Endothelial cell of umbilical vein (primary cell): ENCODE data around the gene ZNF148. TPM values are rescaled to one million over a fixed set of nuclear protein-coding genes. Genes with fewer than 3 reads are reported as not detected.

Experiments
- BruUV-seq: library from RNA; stranded (reverse); fragments of 400-500 nt; replicated peaks from 2 replicates; lab custom pipeline; 2021; lab: Mats Ljungman, UMichigan
- CTCF ChIA-PET: fragments of 300-600, 350-600 bp; sonication (Branson Sonifier 250); formaldehyde crosslinking; loops from one replicate; lab custom pipeline; 2021; ENCODE audit warnings: antibody characterized with exemption, inconsistent platforms; lab: Charles Lee
- POLR2A ChIA-PET: fragments of 300-600, 350-600 bp; sonication (Branson Sonifier 250); formaldehyde crosslinking; loops from one replicate; lab custom pipeline; 2021; ENCODE audit warnings: antibody characterized with exemption, inconsistent platforms; lab: Charles Lee
- DNase-seq: peaks from one replicate; pipeline ENCODE4 v3.0.0-alpha.2; 2011; ENCODE audit warnings: low read depth, low spot score
- FAIRE-seq: peaks from 2 replicates; lab custom pipeline; 2011; peaks lifted over from hg19 to GRCh38; lab: Jason Lieb, UNC
- H2AFZ ChIP-seq: 2 replicates; pipeline ENCODE4 v1.6.0; 2012; ENCODE audit warnings: low read depth, low read length, control low read depth, inconsistent platforms
- H3K27ac ChIP-seq: 2 replicates; pipeline ENCODE4 v1.5.1; 2011; ENCODE audit warnings: low read depth, mild to moderate bottlenecking, control low read depth, low read length, moderate library complexity; ENCODE audit not compliant: insufficient read depth
- H3K27me3 ChIP-seq, 2 experiments: 2 replicates each; pipeline versions ENCODE4 v1.6.0 to v1.6.1; 2011; ENCODE audit warnings: low read length in 2 of 2, mixed read lengths in 1 of 2; ENCODE audit not compliant: control insufficient read depth in 2 of 2, insufficient read depth in 2 of 2
- H3K36me3 ChIP-seq, 2 experiments: 2 replicates in 1 of 2; 3 replicates in 1 of 2; pipeline ENCODE4 v1.5.1; 2011; ENCODE audit warnings: low read length in 2 of 2, mild to moderate bottlenecking in 1 of 2, moderate library complexity in 1 of 2; ENCODE audit not compliant: control insufficient read depth in 2 of 2, insufficient read depth in 2 of 2; ENCODE audit errors: extremely low read depth in 1 of 2
- H3K4me1 ChIP-seq: 3 replicates; pipeline ENCODE4 v1.5.1; 2011; ENCODE audit warnings: mild to moderate bottlenecking, low read length; ENCODE audit not compliant: control insufficient read depth, insufficient read depth; ENCODE audit errors: extremely low read depth
- H3K4me2 ChIP-seq: 2 replicates; pipeline ENCODE4 v1.6.1; 2011; ENCODE audit warnings: low read length, control low read depth, mixed read lengths; ENCODE audit not compliant: insufficient read depth
- H3K4me3 ChIP-seq, 3 experiments: fragments of 200-600 bp in 1 of 3; sonication (generic), shearing (Covaris generic) in 1 of 3; replicated peaks in 1 of 3; 2 replicates each; pipeline ENCODE4 v1.5.1; 2011 to 2016; ENCODE audit warnings: control low read depth in 3 of 3, low read length in 3 of 3, mild to moderate bottlenecking in 2 of 3, inconsistent platforms in 1 of 3, low read depth in 1 of 3, moderate library complexity in 1 of 3; ENCODE audit not compliant: insufficient read depth in 1 of 3
- H3K79me2 ChIP-seq: 2 replicates; pipeline ENCODE4 v1.6.0; 2012; ENCODE audit warnings: low read length, inconsistent platforms; ENCODE audit not compliant: control insufficient read depth, insufficient read depth
- H3K9ac ChIP-seq: replicated peaks from 2 replicates; pipeline ENCODE3; 2011; ENCODE audit warnings: low read length, control low read depth; ENCODE audit not compliant: insufficient read depth; ENCODE audit errors: extremely low read depth
- H3K9me1 ChIP-seq: replicated peaks from 3 replicates; pipeline ENCODE4 v1.6.0; 2011; ENCODE audit warnings: mild to moderate bottlenecking, low read length; ENCODE audit not compliant: control insufficient read depth, insufficient read depth; ENCODE audit errors: extremely low read depth
- H3K9me3 ChIP-seq: replicated peaks from 2 replicates; pipeline ENCODE4 v1.5.1; 2012; ENCODE audit warnings: low read length, inconsistent platforms; ENCODE audit not compliant: control insufficient read depth, insufficient read depth
- H4K20me1 ChIP-seq: replicated peaks from 2 replicates; pipeline ENCODE3; 2011; ENCODE audit warnings: mild to moderate bottlenecking, low read length; ENCODE audit not compliant: control insufficient read depth, insufficient read depth; ENCODE audit errors: extremely low read depth
- CTCF ChIP-seq, 2 donors: IDR thresholded peaks; 1 replicate in 1 of 2; 2 replicates in 1 of 2; pipeline ENCODE4 v1.5.1; 2011; ENCODE audit warnings: low read length in 2 of 2, mild to moderate bottlenecking in 2 of 2, moderate library complexity in 2 of 2, control low read depth in 1 of 2, inconsistent platforms in 1 of 2, low read depth in 1 of 2; ENCODE audit not compliant: insufficient read depth in 1 of 2; ENCODE audit errors: extremely low read depth in 1 of 2
- EZH2 ChIP-seq: IDR thresholded peaks from 2 replicates; pipeline ENCODE4 v1.6.1; 2012; ENCODE audit warnings: borderline replicate concordance, low read depth, mild to moderate bottlenecking, moderate library complexity, low read length, inconsistent platforms; ENCODE audit not compliant: severe bottlenecking
- FOS ChIP-seq: IDR thresholded peaks from 2 replicates; pipeline ENCODE4 v1.6.1; 2011; ENCODE audit warnings: mild to moderate bottlenecking, low read length, moderate library complexity, borderline replicate concordance; ENCODE audit not compliant: insufficient read depth
- GATA2 ChIP-seq: IDR thresholded peaks from 2 replicates; pipeline ENCODE4 v1.7.0; 2011; ENCODE audit warnings: low read depth, mild to moderate bottlenecking, moderate library complexity, mixed read lengths, low read length; ENCODE audit not compliant: insufficient read length, insufficient read depth
- JUN ChIP-seq: IDR thresholded peaks from 2 replicates; pipeline ENCODE4 v1.6.1; 2011; ENCODE audit warnings: borderline replicate concordance, low read depth; ENCODE audit not compliant: insufficient read length, insufficient read depth
- MAX ChIP-seq: IDR thresholded peaks from 2 replicates; pipeline ENCODE4 v1.6.1; 2011; ENCODE audit not compliant: insufficient read depth, insufficient read length
- MYC ChIP-seq: IDR thresholded peaks from one replicate; pipeline ENCODE4 v1.6.1; 2011; ENCODE audit warnings: mild to moderate bottlenecking, low read depth, low read length
- POLR2A ChIP-seq: IDR thresholded peaks from 2 replicates; pipeline ENCODE4 v1.6.1; 2012; ENCODE audit warnings: low read depth, mild to moderate bottlenecking, control low read depth, low read length
- POLR2AphosphoS5 ChIP-seq: IDR thresholded peaks from 2 replicates; pipeline ENCODE4 v1.6.1; 2012; ENCODE audit warnings: low read depth, mild to moderate bottlenecking, control low read depth, low read length, moderate library complexity; ENCODE audit not compliant: insufficient read depth
- dilution Hi-C: fragments of 300-500 bp; cut with MboI; formaldehyde crosslinking; loops from one replicate; pipeline ENCODE4 v1.15.0; 2019; ENCODE audit warnings: low sequenced_read_pairs; ENCODE audit not compliant: extremely low pct_ligation_motif_present
- intact Hi-C: fragments of 100-400 bp; cut with micrococcal nuclease; formaldehyde crosslinking; loops from one replicate; pipeline ENCODE4 v1.10.0; 2022
- polyA plus RNA-seq, 4 experiments: library from polyadenylated mRNA; depleted of rRNA in 3 of 4; stranded (reverse) in 3 of 4; unstranded in 1 of 4; fragments of >200 nt; gene quantifications; 2 replicates each; pipeline versions ENCODE4 v1.2.1 to v1.2.3, GENCODE V29; 2011 to 2012; ENCODE audit warnings: missing spikeins in 1 of 4
- total RNA-seq: library from RNA; stranded (reverse); gene quantifications from 2 replicates; pipeline ENCODE4 v1.2.3, GENCODE V29; 2021

ZNF148 gene
- total and polyA plus RNA-seq, 2 donors (not counting 3 experiments of a cell fraction or from before 2014, with no cell fraction given), result 8.0 to 41.3 TPM

DNA sequence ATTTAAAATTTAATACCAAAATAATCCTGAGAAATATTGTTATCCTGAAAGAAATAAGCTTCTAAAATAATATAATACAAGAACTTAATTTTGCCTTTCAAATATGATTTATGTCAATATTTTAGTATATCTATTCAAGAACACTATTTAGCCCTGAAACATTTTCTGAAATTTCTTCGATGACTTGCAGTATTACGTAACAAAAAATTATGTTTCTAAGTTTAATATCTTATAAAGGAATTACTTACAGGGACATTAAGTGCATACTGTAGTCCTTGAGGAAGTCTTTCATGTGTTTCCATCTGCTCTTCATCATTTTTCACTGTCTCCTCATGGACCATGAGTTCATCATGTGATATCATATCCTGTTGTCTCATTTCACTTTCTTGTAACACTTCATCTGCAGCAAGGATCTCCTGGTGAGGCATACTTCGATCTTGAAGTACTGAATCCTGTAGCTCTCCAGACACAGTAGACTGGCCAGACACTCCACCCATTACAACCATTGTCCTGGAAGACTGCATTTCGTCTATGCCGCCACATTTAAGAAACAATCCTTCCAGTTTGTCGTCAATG lies 62.0 kb downstream of the ZNF148 start:
- H3K27ac ChIP-seq, result no peak overlapping the region
- ChIA-PET POLR2A (no interaction called here), CTCF (no interaction called here)
- no peak for FAIRE-seq
- no peaks in the 10 kb centered on the region for H3K9me3 ChIP-seq
- H3K36me3 ChIP-seq, result peaks cover 7 to 8% of the 10 kb centered on the region in 2 experiments
- H4K20me1 ChIP-seq, result peaks cover 3% of the 10 kb centered on the region
- BruUV-seq, result no TSS peak
- no peak overlapping the region for H2AFZ ChIP-seq
- dilution Hi-C loops, result no loop called here
- DNase-seq, result no peak
- H3K9ac ChIP-seq, result no peak overlapping the region
- peaks cover 13% of the 10 kb centered on the region for H3K4me1 ChIP-seq
- intact Hi-C loops, result no loop called here
- H3K27me3 ChIP-seq, result no peaks in the 10 kb centered on the region
- no peak overlapping the region for H3K4me2 ChIP-seq
- H3K79me2 ChIP-seq, result peaks cover 21% of the 10 kb centered on the region
- no peak overlapping the region for H3K4me3 ChIP-seq
- no peak for TF ChIP-seq POLR2A
- TF ChIP-seq FOS, result peak; percentile 8
- TF ChIP-seq EZH2, result no peak
- no peaks in the 10 kb centered on the region for H3K9me1 ChIP-seq

- BruUV-seq, result no TSS peak
- Histone ChIP-seq H3K27ac (no peak overlapping the region), H3K9me3 (no peaks in the 10 kb centered on the region), H3K27me3 (no peaks in the 10 kb centered on the region), H3K36me3 (peaks cover 7 to 8% of the 10 kb centered on the region in 2 experiments), H3K79me2 (peaks cover 34% of the 10 kb centered on the region), H3K9me1 (no peaks in the 10 kb centered on the region), H3K9ac (no peak overlapping the region), H3K4me1 (peaks cover 3% of the 10 kb centered on the region), H3K4me3 (no peak overlapping the region), H4K20me1 (peaks cover 5% of the 10 kb centered on the region), H3K4me2 (no peak overlapping the region), H2AFZ (no peak overlapping the region)
- ChIA-PET CTCF (interaction anchor here (0.7 to 1.6 kb wide), 4 partner anchors 24 to 405 kb away, joined by 3 to 5 read pairs (median 4); no protein-coding TSS in a partner anchor), POLR2A (no interaction called here)
- FAIRE-seq (no peak), DNase-seq (no peak)
- no peak for TF ChIP-seq GATA2
- no peak for TF ChIP-seq POLR2A
- TF ChIP-seq JUN, result no peak
- TF ChIP-seq MAX, result no peak
- TF ChIP-seq POLR2AphosphoS5, result no peak
- no peak for TF ChIP-seq CTCF (IDR thresholded peaks at IDR 0.05; ENCODE audit: extremely low read depth in 1 of 2, insufficient read depth in 1 of 2, low read depth in 1 of 2, low read length in 2 of 2)
- TF ChIP-seq MYC, result no peak
- no peak for TF ChIP-seq FOS
- no peak for TF ChIP-seq EZH2
- intact Hi-C loops, result no loop called here
- dilution Hi-C loops, result no loop called here
Observed at GRCh38 chr3:125310623-125311081, 64.5 kb downstream of the ZNF148 start.
